Measurements from ENCODE around the gene PIK3CB. TPM values are rescaled to one million over a fixed set of nuclear protein-coding genes. Genes with fewer than 3 reads are reported as not detected.

Gene PIK3CB
- total and polyA plus RNA-seq, 9 donors: 10.6 to 27.1 (median 16.5) TPM

- Histone ChIP-seq H3K36me3 (no peaks in the 10 kb centered on the region), H3K27me3 (no peaks in the 10 kb centered on the region), H3K27ac (no peak overlapping the region), H3K4me1 (ENCODE audit: insufficient read depth) (no peaks in the 10 kb centered on the region), H3K9me3 (peaks cover 0 to 3% of the 10 kb centered on the region in 2 donors), H3K4me3 (no peak overlapping the region)
- TF ChIP-seq EP300 (IDR thresholded peaks at IDR 0.05): no peak
- TF ChIP-seq POLR2A (IDR thresholded peaks at IDR 0.05): no peak
- TF ChIP-seq, protein P1, sequence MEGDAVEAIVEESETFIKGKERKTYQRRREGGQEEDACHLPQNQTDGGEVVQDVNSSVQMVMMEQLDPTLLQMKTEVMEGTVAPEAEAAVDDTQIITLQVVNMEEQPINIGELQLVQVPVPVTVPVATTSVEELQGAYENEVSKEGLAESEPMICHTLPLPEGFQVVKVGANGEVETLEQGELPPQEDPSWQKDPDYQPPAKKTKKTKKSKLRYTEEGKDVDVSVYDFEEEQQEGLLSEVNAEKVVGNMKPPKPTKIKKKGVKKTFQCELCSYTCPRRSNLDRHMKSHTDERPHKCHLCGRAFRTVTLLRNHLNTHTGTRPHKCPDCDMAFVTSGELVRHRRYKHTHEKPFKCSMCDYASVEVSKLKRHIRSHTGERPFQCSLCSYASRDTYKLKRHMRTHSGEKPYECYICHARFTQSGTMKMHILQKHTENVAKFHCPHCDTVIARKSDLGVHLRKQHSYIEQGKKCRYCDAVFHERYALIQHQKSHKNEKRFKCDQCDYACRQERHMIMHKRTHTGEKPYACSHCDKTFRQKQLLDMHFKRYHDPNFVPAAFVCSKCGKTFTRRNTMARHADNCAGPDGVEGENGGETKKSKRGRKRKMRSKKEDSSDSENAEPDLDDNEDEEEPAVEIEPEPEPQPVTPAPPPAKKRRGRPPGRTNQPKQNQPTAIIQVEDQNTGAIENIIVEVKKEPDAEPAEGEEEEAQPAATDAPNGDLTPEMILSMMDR (IDR thresholded peaks at IDR 0.05): no peak
- intact Hi-C loops (cut with DNase I): no loop called here
- DNase-seq: no peak
Measured at GRCh38 chr3:138670407-138670806, 164.3 kb downstream of the PIK3CB start.

DNA sequence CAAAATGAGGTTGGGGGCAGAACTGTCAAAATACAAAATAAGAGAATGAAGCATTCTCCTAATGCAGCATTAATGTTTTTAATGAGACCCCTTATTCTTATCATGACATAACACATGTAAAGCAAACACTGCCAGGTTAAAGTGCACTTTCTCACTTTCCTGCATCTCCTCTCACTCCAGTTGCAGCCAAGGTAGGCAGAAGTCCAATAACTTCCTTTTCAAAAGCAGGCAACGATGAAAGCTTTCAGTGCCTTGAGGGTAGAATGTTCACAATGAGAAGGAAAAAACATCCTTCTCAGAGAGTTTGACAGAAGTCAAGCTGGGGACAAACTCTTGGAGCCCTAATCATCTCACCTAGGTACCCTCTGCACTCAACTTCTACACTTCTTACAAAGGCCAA is 166.6 kb downstream of the PIK3CB start:
- WGBS, 3 donors: 63 to 73% (median 68%) methylated on average over 1 of the region's 1 CpG
- no peak overlapping the region for H3K4me3 ChIP-seq
- no peaks in the 10 kb centered on the region for H3K27me3 ChIP-seq
- peaks cover 2% of the 10 kb centered on the region for H3K36me3 ChIP-seq
- DNase-seq: no peak
- H3K9me3 ChIP-seq: no peaks in the 10 kb centered on the region
- TF ChIP-seq POLR2A (IDR thresholded peaks at IDR 0.05) (no peak), EP300 (IDR thresholded peaks at IDR 0.05) (no peak)
- TF ChIP-seq, protein P1 (IDR thresholded peaks at IDR 0.05): no peak
- no peaks in the 10 kb centered on the region for H3K4me1 ChIP-seq (ENCODE audit: insufficient read depth)
- intact Hi-C loops (cut with DNase I): no loop called here
- no peak overlapping the region for H3K27ac ChIP-seq

GRCh38 chr3:138657508-138657907 is 177.2 kb downstream of the PIK3CB start:
- Histone ChIP-seq H3K4me1 (ENCODE audit: insufficient read depth) (no peaks in the 10 kb centered on the region), H3K9me3 (no peaks in the 10 kb centered on the region), H3K36me3 (no peaks in the 10 kb centered on the region), H3K27me3 (no peaks in the 10 kb centered on the region), H3K27ac (no peak overlapping the region), H3K4me3 (no peak overlapping the region)
- intact Hi-C loops (cut with DNase I): no loop called here
- TF ChIP-seq, protein P1 (IDR thresholded peaks at IDR 0.05): no peak
- TF ChIP-seq POLR2A (IDR thresholded peaks at IDR 0.05) (no peak), EP300 (IDR thresholded peaks at IDR 0.05) (no peak)
- no peak for DNase-seq
- WGBS, 3 donors: 83 to 90% (median 89%) methylated on average over 2 of the region's 2 CpGs

- TF ChIP-seq POLR2A (IDR thresholded peaks at IDR 0.05) (no peak), EP300 (IDR thresholded peaks at IDR 0.05) (no peak)
- TF ChIP-seq, protein P1 (IDR thresholded peaks at IDR 0.05): no peak
- H3K27me3 ChIP-seq: no peaks in the 10 kb centered on the region
- no peaks in the 10 kb centered on the region for H3K9me3 ChIP-seq
- no peaks in the 10 kb centered on the region for H3K36me3 ChIP-seq
- intact Hi-C loops (cut with DNase I): no loop called here
- H3K4me3 ChIP-seq: no peak overlapping the region
- H3K27ac ChIP-seq: no peak overlapping the region
- DNase-seq: peak in 2 of 5 donors; percentile 10 to 23
- no peaks in the 10 kb centered on the region for H3K4me1 ChIP-seq (ENCODE audit: insufficient read depth)
Measured at GRCh38 chr3:138653567-138653966, 181.2 kb downstream of the PIK3CB start.

- intact Hi-C loops (cut with DNase I): no loop called here
- TF ChIP-seq POLR2A (IDR thresholded peaks at IDR 0.05) (no peak), EP300 (IDR thresholded peaks at IDR 0.05) (no peak)
- TF ChIP-seq, protein P1 (IDR thresholded peaks at IDR 0.05): no peak
- Histone ChIP-seq H3K36me3 (no peaks in the 10 kb centered on the region), H3K4me3 (no peak overlapping the region), H3K27ac (no peak overlapping the region), H3K4me1 (ENCODE audit: insufficient read depth) (no peaks in the 10 kb centered on the region), H3K27me3 (no peaks in the 10 kb centered on the region), H3K9me3 (no peaks in the 10 kb centered on the region)
- 98 to 99% (median 98%) methylated on average over 5 of the region's 5 CpGs for WGBS, 3 donors
- DNase-seq: no peak
Measured at GRCh38 chr3:138649134-138649533, 185.6 kb downstream of the PIK3CB start.
